Stimulated activated CD4-positive, alpha-beta T cell treated with anti-CD3 and anti-CD28 coated beads, Interleukin-12 subunit alpha, Interleukin-12 subunit beta, amount 100 ng/mL, for 24 hours (primary cell): ENCODE results near the gene TMEM175.

Source experiments
- DNase-seq, 2 experiments: peaks; one replicate each; pipeline ENCODE4 v3.0.0-alpha.2; 2020; ENCODE audit warnings: low read depth in 2 of 2

Gene TMEM175

DNA sequence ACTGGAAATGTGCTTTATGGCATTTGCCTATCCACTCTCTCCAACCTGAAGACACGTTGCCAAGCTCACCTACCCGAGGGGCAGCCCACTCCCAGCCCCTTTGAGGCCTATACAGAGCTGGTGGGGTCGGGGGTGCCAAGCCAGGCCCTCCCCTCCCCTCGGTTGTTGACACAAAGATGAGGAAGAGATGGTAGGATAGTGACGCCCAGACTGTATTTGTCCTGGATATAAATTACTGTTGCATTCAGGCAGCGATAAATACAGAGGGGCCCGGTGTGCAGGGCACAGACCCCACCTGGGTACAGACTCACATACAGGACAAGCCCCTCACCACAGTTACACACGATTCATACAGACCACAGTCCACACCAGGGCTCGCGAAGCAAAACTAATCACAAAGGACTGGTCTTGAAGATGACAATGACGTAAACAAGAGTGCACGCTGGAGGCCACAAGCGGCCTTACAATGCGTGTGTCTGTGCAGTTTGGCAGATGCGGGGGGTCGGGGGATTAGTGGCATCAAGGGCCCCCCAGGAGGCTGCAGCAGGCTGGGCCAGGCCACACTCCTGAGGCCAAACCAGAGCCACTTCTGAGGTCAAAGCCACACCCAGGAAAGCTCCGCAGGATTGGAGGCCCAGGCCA, 26.6 kb downstream of the TMEM175 start:
- no peak for DNase-seq

DNA sequence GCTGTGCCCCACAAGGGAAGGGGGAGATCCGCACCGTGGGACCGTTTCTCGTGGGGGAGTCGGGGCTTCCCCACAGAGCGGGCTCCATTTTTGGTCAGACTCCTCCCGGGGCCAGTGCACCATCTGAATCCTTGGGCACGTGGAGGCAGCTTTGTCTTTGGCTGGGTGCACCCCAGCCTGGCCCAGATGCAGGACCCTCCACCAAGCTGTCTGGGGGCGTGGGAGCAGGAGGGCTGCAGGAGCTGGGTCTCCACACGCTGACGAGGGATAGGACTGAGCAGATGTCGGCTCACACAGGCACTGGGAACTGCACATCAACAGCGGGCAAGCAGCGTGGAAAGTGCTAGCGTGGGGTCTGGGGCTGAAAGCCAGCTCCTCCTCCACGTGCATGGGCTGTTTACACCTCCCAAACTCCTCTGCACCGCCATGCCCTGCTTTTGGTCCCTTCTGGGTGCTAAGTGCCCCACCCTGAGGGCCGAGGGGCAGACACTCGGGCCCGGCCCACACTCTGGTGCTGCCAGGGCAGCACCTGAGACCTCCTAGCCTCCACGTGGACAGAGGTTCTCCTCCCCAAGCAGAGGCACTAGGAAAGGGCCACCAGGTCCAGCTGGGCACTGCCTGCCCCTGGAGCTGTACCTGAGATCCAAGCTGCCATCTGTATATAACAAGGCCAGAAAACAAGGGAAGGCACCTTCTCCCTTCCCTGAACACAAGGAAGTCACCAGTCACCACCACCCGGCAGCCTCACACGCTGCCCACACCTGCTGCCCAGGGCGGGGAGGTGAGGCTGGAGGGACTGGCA, 27.3 kb downstream of the TMEM175 start:
- DNase-seq: no peak

DNA sequence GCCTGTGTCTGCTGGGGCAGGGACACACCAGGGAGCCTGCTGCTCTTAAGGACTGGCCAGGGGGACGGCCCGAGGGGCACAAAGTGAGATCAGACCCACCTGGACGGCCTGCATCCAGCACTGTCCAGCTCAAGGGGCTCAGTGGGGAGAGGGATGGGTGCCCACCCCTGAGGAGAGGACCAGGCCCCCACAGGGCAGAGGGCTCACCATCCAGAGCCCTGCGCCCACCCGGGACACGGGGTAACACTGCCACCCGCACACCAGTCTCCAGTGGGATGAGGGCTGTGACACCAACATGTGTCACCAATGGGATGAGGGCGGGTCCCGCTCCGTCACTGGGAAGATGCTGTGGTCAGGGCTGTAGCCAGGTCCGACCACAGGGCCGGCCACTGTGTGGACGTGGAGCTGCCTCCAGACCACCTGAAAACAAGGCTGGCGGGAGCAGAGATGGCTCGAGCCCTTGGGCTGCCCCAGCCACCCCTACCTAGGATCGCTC, 27.9 kb downstream of the TMEM175 start:
- no peak for DNase-seq

DNA sequence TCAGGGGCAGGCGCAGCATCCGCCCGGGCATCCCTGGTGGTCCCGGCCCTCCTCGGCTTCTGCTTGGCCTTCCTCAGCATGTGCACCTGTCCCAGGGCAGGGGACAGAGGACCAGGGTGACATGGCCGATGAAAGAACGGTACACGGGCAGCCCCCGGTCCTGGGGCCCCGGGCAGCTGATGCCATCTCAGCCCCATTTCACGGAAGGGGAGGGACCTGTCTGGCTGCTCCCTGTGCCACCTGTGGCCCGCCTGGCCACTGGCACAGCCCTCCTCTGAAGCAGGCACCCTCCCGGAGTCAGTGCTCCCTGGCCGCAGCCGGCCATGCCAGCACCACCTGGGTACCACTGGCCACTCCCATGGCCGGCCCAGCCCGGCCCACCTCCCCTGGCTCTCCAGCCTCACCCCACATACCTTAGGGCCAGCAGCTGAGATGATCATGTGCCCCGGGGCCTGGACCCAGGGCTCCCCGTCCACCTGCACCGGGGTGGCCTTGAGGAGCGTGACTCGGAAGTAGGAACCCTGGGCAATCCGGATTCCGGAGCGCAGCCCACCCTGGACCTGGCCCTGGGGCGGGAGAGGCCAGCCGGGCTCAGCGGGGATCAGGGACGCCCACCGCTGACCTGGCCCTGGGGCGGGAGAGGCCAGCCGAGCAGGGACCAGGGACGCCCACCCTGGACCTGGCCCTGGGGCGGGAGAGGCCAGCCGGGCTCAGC, 28.5 kb downstream of the TMEM175 start:
- no peak for DNase-seq

DNA sequence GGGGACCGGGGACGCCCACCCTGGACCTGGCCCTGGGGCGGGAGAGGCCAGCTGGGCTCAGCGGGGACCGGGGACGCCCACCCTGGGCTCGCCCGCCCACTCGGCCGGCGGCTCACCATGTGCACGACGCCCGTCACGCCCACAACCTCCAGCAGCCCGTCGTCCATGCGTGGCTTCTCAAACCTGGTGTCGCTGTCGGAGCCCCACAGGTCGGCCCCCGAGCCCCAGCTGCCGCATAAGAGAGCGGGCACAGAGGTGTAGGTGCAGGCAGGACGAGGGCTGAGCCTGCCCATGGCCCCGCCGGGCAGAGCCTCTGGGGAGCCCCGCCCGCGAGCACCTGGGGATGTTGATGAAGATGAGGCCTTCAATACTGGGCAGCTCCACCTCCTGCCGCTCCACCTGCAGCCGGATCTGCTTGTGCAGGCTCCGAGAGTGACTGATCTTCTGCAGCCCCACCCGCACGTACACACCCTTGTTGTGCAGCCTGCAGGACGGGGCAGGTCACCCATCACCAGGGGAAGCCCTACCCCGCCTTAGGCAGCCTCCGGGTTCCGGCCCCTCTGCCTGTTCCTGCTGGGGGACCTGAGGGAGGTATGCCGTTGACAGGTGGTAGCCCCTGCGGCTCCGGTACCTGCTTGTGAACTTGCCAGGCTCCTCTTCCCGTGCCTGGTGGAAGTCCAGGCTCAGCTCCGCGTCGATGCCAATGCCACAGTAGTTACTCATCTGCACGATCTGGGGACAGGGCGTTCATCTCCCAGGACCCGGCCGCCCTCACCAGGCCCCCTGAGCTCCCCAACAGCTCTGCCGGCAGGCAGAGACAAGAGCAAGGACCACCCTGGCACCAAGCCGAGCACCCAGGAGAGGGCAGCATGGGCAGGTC, 29.3 kb downstream of the TMEM175 start:
- DNase-seq: no peak

DNA sequence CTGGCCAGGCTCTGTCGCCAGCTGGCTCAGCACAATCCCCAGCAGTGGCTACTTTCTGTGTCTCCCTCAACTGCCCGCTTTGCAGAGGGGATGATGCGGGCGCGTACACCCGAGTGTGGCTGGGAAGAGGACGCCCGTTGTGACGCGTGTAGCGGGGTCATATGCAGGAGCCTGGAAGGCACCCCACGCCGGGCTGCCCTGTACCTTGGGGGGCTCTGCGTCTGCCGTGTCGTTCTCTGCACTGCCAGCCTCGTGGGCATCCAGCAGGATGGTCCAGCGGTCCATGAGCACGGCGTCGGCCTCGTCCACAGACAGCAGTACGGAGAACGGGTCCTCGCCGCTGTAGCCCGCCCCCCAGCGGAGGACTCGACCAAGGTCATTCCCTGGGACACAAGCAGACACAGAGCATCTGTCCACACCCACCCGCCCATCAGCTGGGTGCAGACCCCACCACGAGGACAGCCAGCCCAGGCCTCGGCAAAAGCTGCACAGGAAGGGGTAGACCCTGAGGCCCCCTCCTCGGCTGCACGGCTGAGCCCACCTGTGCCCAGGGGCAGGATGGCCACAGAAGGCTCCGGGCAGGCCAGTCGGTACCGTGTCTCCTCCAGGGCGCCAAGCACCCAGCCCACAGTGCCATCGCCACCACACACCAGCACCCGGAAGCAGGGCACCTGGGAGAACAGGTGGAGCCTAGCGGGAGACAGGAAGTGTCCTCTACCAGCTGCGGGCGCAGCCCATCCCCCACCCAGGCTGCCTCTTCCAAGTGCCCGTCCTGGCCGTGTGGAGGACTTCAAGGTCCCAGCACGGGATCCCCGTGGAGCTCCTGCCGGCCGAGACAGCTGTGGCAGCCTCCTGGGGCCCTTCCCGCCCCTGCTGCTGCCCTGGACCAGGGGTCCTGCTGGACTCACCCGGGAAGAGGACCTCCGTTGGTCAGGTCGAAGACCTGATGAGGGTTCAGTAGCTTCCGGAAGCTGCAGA, 30.3 kb downstream of the TMEM175 start:
- DNase-seq: no peak

DNA sequence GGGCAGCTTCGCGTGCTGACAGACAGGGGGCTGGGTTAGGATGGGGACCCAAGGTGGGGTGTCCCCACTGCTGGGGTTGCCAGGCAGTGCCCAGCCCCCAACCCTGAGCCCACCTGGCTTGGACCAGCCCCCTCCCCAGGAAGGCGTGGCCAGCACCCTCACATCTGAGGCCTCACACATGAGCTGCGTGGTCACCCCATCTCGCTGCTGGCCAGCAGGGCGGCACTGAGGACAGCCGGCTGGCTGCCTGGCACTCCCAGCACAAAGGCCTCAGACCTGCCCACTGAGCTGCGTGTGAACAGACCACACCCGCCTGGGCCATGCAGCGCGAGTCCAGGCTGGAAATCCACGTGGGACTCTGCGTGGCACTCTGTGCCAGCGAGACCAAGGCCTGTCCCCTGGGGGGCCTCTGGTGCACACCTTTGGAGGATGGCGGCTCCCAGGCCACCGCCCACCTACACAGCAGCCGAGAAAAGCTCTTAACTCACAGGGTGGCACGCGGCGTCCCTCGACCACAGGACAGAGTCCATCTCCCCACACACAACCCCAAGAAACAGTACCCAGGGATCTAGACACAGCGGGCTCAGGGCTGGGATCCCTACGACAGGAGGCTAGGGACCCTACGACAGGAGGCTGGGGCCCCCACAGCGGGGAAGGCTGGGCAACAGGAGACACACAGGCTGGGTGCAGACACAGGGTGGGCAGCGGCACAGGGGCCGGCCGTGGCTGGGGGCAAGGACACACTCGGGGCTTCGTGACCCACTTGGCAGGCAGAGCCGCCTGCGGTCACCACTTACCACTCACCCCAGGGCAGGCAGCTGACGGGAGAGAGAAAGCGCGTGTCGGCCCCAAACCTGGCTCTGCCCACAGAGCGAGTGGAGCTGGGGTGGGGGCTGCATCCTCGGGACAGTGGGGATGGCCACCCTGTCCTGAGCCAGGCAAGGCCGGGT, 31.3 kb downstream of the TMEM175 start:
- no peak for DNase-seq

DNA sequence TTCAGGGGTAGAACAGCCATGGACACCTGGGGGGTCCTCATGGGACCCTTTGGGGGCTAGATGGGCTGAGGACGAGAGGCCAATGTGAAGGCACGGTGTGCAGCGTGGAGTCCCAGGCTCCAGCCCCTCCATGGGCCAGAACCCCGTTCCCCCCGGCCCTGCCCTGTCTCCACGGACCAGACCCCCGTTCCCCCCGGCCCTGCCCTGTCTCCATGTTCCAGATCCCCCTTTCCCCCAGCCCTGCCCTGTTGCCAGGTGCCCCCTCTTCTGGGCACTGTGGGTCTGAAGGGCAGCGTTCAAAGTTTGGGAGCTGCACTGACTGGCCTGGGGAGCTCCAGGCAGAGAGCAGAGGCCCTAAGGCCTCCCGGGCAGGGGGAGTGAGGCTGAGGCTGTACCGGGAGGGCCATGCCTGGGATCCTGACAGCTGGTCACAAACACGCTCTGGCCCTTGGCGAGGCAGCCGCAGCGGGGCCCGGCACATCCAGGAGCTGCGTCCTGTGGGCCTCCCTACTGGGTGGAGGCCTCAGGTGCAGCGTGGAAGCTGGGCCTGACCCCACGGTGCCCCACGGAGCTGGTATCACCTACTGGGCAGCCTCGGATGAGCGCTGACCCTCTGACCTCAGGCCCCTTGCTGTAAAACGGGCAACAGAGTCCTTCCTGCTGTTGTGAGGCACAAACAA, 32.2 kb downstream of the TMEM175 start:
- no peak for DNase-seq

DNA sequence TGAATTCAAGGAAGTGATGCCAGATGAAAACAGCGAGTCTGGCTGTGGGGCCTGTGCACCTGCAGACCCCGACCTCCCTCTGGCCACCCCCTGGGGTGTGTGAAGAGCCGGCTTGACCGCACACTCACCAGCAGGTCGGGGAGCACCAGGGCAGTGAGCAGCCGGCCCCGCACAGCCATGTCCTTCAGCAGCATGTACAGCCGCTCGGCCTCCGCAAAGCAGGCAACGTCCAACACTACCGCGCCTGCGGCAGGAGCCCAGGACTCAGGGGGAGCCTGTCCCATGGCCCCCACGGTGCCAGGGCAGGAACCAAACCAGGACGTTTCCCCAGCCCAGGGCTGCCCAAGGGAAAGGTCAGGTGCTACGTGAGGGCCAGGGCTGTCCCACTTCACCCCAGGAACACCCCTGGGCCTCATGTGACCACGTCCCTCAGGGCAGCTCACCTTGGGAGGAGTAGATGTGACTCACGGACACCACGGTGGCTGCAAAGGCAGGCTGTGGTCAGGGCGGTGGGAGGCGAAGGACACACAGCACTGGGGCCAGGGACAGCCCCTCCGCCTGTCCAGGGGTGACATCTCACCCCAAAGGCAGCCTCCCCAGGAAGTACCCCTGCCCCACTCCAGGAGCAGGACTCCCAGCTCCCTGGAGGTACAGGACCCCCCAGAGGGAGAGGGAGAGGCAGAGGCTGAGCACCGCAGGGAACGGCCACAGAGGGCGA, 32.9 kb downstream of the TMEM175 start:
- no peak for DNase-seq

DNA sequence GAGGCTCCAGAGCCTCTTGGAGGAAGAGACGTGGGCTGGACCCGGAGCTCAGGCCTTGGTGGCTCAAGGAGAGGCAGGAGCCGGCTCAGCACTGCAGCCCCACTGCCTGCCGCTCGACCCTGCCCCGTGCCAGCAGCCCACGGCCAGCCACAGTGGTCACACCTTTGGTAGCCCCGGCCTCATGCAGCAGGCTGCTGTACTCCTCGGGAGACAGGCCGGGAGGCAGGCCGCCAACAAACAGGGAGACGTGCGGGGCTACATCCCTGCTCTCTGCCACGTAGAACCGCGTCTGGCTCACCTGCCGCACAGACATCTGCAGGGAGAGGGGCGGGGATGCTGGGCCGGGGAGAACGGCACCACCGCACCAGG, 33.5 kb downstream of the TMEM175 start:
- DNase-seq: no peak

DNA sequence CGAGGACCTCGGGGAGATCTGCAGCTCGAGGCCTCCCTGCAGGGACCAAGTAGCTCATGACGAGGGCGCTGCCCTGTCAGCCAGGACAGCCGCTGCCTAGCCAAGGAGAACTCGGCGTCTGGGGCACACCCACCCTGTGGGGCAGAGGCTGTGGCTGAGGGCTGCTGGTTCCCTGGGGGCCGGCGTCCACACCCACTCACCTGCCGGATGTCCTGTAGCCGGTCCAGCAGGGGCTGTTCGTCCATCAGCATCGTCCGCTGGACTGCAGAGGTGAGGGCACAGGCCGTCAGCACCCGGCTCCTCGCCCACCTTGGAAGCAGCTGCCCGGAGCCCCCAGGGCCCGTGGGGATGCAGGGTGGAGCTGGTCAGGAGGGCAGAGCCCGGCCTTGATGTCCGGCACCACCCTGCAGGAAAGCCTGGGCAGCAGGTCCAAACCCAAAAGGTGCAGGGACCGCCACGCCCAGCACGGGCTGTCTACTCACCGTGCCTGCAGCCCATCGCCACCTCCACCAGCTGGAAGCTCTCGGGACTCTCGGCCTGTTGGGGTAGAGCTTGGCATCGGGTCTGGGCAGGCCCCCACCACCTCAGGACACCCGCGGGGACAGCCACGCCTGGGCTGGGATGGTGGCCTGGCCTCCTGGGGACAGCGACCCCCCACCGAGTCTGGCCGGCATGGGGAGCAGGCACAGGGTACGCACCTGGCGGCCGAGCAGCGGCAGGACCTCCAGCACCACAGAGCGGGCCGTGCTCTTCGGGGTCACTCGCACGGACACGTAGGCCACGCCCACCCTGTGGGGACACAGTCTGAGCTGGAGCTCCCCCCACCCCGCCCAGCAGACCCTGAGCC, 34.2 kb downstream of the TMEM175 start:
- no peak for DNase-seq

DNA sequence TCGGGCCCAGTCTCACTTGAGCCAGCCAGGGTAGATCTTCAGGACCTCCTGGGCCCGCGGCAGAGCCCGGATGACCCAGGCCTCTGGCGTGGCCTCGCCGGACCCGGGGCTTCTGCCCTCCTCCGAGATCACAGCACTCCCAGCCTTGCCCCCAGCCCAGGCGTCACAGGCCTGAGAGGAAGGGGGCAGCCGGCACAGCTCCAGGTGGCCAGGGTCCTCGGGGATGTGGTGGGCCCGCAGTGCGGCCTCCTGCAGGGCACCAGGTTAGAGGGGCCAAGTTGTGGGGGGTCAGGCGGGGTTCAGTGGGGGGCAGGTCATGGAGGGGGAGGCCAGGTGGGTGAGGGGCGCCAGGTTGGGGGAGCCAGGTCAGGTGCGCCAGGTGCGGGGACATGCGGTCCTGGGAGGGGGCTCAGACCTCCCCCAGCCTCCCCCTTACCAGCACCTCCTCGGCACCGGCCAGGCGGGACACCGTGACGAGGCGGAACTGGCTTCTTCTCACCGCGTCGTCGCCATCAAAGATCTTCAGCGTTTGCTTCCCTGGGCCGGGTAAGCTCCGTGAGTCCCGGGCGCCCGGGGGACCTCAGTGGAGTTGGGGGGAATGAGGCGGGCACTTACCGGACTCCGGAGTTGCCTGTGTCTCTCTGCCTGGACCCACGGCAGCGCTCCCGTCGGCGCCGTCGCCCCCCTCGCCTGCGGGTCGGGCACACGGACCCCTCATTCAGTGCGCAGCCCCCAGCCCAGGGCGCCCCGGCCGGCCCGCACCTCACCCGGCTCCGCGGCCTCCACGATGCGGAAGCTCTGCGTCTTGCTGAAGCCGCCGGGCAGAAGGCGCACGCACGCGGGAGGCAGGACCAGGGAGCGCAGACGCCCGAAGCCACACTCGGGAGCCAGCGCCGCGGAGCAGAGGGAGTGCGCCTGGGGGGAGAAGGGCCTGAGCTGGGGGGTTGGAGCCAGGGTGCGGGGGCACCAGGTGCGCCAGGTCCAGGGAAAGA, 35.1 kb downstream of the TMEM175 start:
- no peak for DNase-seq

DNA sequence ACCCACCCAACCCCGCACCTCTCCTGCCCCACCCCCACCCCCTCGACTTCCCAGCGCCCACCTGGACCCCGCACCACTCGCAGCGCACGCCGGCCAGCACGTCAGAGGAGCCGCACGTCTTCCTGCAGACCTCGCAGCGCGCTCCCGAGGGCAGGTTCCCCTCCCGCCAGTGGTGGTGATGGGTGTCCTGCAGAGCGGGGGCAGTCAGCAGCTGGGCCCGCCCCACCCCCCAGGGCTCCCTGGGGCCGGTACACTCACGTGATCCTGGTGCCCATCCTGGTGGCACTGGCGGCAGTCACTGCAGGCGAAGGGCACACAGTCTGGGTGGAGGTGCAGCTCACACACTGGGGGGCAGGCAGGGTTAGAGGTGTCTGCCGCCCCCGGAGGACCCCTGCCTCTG, 36.0 kb downstream of the TMEM175 start:
- no peak for DNase-seq

DNA sequence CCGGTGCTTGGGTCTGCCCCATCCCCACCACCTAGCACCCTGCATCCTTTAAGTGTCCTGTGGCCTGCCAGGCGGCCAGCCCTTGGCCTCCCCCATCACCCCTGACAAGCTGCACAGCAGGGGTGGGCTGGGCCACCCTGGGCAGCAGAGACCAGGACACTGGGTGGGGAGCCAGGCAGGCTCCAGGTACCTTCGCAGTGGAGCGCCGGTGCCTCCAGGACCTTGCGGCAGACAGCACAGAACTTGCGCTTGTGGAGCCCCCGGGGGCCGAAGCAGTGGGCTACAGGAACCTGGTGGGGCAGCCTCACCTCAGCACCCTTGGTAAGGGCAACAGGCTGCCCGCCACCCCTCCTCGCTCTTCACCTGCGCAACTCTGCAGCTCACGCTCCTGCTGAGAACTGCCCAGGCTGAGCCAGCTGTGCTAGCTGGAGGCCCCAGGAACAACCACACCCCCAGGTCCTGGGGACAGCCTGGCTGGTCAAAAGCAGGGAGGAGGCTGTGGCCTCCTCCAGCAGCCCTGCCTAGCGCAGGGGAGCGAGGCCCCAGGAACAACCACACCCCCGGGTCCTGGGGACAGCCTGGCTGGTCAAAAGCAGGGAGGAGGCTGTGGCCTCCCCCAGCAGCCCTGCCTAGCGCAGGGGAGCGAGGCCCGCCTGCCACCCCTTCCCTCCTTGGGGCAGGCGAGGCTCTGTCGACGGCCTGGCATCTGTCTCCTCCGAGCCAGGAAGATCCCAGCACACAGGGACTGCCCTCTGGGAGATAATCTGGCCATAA, 36.5 kb downstream of the TMEM175 start:
- no peak for DNase-seq

DNA sequence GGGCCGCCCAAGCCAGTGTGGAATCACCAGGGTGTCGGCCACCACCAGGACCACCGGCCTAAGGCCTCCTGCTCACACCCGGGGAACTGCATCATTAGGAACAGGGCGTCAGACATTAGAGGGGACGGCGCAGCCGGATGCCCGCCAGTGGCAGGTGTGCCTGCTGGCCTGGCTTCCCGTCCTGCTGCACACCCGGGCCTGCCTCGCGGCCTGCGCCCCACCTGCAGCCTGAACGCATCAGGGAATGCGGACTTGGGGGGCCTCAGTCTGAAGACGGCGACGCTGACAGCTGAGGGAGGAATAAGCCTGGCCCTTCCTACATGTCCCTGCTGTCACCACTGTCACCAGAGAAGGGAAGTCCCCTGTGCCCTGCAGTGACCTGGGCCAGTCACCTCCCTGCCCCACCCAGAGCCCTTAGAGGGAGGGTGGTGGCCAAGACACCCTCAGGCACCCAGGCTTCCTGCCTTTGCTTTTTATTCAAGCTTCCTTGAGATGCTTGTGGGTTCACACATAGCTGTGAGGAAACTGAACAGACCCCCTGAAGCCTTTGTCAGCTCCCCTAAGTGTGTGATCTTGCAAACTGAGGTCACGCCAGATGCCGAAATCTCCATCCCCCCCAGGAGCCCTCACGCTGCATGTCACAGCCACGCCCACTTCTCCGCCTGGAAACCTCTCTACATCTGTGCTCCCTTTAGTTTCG, 37.9 kb downstream of the TMEM175 start:
- DNase-seq: no peak
